H9 (cell line): ENCODE results near the gene AKNA. TPM values are rescaled to one million over a fixed set of nuclear protein-coding genes. Genes with fewer than 3 reads are reported as not detected.

Experiments used
- DNase-seq: peaks from one replicate; pipeline ENCODE4 v3.0.0-alpha.2; 2017
- H2AFZ ChIP-seq: one replicate; pipeline ENCODE4 v1.6.1; 2013; ENCODE audit warnings: mild to moderate bottlenecking, low read length, control low read depth, moderate library complexity
- H2AK5ac ChIP-seq: 2 replicates; pipeline ENCODE4 v1.6.1; 2013; ENCODE audit warnings: low read length, control low read depth, mixed read lengths; ENCODE audit not compliant: insufficient read length
- H2BK120ac ChIP-seq: one replicate; pipeline ENCODE4 v1.6.1; 2013; ENCODE audit warnings: low read depth, mild to moderate bottlenecking, low read length, control low read depth, inconsistent platforms; ENCODE audit not compliant: poor library complexity, severe bottlenecking
- H2BK12ac ChIP-seq: 2 replicates; pipeline ENCODE4 v1.6.1; 2013; ENCODE audit warnings: low read length, control low read depth, mixed read lengths, low read depth; ENCODE audit not compliant: insufficient read length
- H2BK15ac ChIP-seq: 2 replicates; pipeline ENCODE4 v1.6.1; 2013; ENCODE audit warnings: low read depth, low read length, control low read depth
- H2BK20ac ChIP-seq: one replicate; pipeline ENCODE4 v1.6.1; 2013; ENCODE audit warnings: low read depth, mild to moderate bottlenecking, low read length, control low read depth, inconsistent platforms; ENCODE audit not compliant: poor library complexity, severe bottlenecking
- H2BK5ac ChIP-seq: 2 replicates; pipeline ENCODE4 v1.6.1; 2013; ENCODE audit warnings: low read length, control low read depth, mixed read lengths; ENCODE audit not compliant: insufficient read length
- H3K14ac ChIP-seq: 2 replicates; pipeline ENCODE4 v1.6.1; 2013; ENCODE audit warnings: low read length, control low read depth; ENCODE audit not compliant: insufficient read depth
- H3K18ac ChIP-seq: 2 replicates; pipeline ENCODE4 v1.6.1; 2013; ENCODE audit warnings: low read depth, mild to moderate bottlenecking, mixed read lengths, low read length, control low read depth; ENCODE audit not compliant: insufficient read length
- H3K23ac ChIP-seq: 2 replicates; pipeline ENCODE4 v1.6.1; 2013; ENCODE audit warnings: low read length, control low read depth, mixed read lengths, low read depth; ENCODE audit not compliant: insufficient read length
- H3K23me2 ChIP-seq: 2 replicates; pipeline ENCODE4 v1.6.1; 2013; ENCODE audit warnings: low read depth, mild to moderate bottlenecking, mixed read lengths, low read length, control low read depth; ENCODE audit not compliant: insufficient read length, poor library complexity, severe bottlenecking
- H3K27ac ChIP-seq: 2 replicates; pipeline ENCODE4 v1.5.1; 2013; ENCODE audit warnings: low read length, control low read depth, mixed read lengths, low read depth; ENCODE audit not compliant: insufficient read length
- H3K27me3 ChIP-seq: 2 replicates; pipeline ENCODE4 v1.6.1; 2013; ENCODE audit warnings: low read length, control low read depth, inconsistent platforms; ENCODE audit not compliant: insufficient read depth
- H3K4ac ChIP-seq: 2 replicates; pipeline ENCODE4 v1.6.1; 2013; ENCODE audit warnings: low read depth, mild to moderate bottlenecking, control low read depth, inconsistent platforms, low read length, moderate library complexity
- H3K4me1 ChIP-seq: 2 replicates; pipeline ENCODE4 v1.6.1; 2013; ENCODE audit warnings: low read length, control low read depth, inconsistent platforms; ENCODE audit not compliant: insufficient read depth
- H3K4me2 ChIP-seq: 2 replicates; pipeline ENCODE4 v1.6.1; 2013; ENCODE audit warnings: low read length, control low read depth, mixed read lengths; ENCODE audit not compliant: insufficient read length, insufficient read depth
- H3K56ac ChIP-seq: 2 replicates; pipeline ENCODE4 v1.6.1; 2013; ENCODE audit warnings: low read depth, mild to moderate bottlenecking, mixed read lengths, low read length, control low read depth; ENCODE audit not compliant: insufficient read length
- H3K79me1 ChIP-seq: 2 replicates; pipeline ENCODE4 v1.6.1; 2013; ENCODE audit warnings: low read depth, mild to moderate bottlenecking, moderate library complexity, low read length, control low read depth, inconsistent platforms; ENCODE audit not compliant: insufficient read depth, poor library complexity, severe bottlenecking
- H3K79me2 ChIP-seq: 2 replicates; pipeline ENCODE4 v1.6.1; 2013; ENCODE audit warnings: low read length, control low read depth, inconsistent platforms; ENCODE audit not compliant: insufficient read depth
- H3K9ac ChIP-seq: 2 replicates; pipeline ENCODE4 v1.6.1; 2013; ENCODE audit warnings: low read length, control low read depth, mixed read lengths; ENCODE audit not compliant: insufficient read length; ENCODE audit errors: extremely low read depth
- H3K9me3 ChIP-seq: one replicate; pipeline ENCODE4 v1.6.1; 2013; ENCODE audit warnings: low read depth, low read length, inconsistent platforms; ENCODE audit not compliant: control insufficient read depth
- H3T11ph ChIP-seq: one replicate; pipeline ENCODE4 v1.6.1; 2013; ENCODE audit warnings: mild to moderate bottlenecking, low read length, control low read depth, inconsistent platforms
- H4K20me1 ChIP-seq: one replicate; pipeline ENCODE4 v1.6.1; 2013; ENCODE audit not compliant: control insufficient read depth, insufficient read length, insufficient read depth
- H4K5ac ChIP-seq: 2 replicates; pipeline ENCODE4 v1.6.1; 2013; ENCODE audit warnings: low read depth, mild to moderate bottlenecking, mixed read lengths, low read length, control low read depth; ENCODE audit not compliant: insufficient read length
- H4K8ac ChIP-seq: replicated peaks from 2 replicates; pipeline ENCODE4 v1.6.1; 2013; ENCODE audit warnings: low read length, control low read depth, mixed read lengths, low read depth; ENCODE audit not compliant: insufficient read length
- H4K91ac ChIP-seq: 2 replicates; pipeline ENCODE4 v1.6.1; 2013; ENCODE audit warnings: low read depth, mild to moderate bottlenecking, moderate library complexity, mixed read lengths, low read length, control low read depth; ENCODE audit not compliant: insufficient read length
- H3K27ac Mint-ChIP-seq, 3 experiments: 2 replicates in 2 of 3; 3 replicates in 1 of 3; pipeline ENCODE4 v1.8.0; 2020 to 2021; ENCODE audit warnings: mixed read lengths in 3 of 3, mild to moderate bottlenecking in 1 of 3, moderate library complexity in 1 of 3
- H3K27me3 Mint-ChIP-seq: 2 replicates; pipeline ENCODE4 v1.8.0; 2021; ENCODE audit warnings: low read depth, mild to moderate bottlenecking, moderate library complexity, mixed read lengths
- H3K36me3 Mint-ChIP-seq, 3 experiments: 2 replicates in 2 of 3; 3 replicates in 1 of 3; pipeline ENCODE4 v1.8.0; 2020 to 2021; ENCODE audit warnings: low read depth in 3 of 3, mixed read lengths in 3 of 3; ENCODE audit not compliant: insufficient read depth in 1 of 3
- H3K4me1 Mint-ChIP-seq, 2 experiments: 2 replicates each; pipeline ENCODE4 v1.8.0; 2020; ENCODE audit warnings: mixed read lengths in 2 of 2
- H3K4me3 Mint-ChIP-seq, 2 experiments: 2 replicates in 1 of 2; 3 replicates in 1 of 2; pipeline ENCODE4 v1.8.0; 2020 to 2021; ENCODE audit warnings: mild to moderate bottlenecking in 2 of 2, mixed read lengths in 2 of 2, moderate library complexity in 1 of 2
- H3K9me3 Mint-ChIP-seq, 2 experiments: 2 replicates in 1 of 2; 3 replicates in 1 of 2; pipeline ENCODE4 v1.8.0; 2020; ENCODE audit warnings: mild to moderate bottlenecking in 2 of 2, mixed read lengths in 2 of 2, moderate library complexity in 1 of 2
- CTCF ChIP-seq: fragments of 200-600 bp; sonication (generic); conservative IDR thresholded peaks from 3 replicates; pipeline ENCODE4 v1.8.0; 2021; ENCODE audit warnings: antibody characterized with exemption, mild to moderate bottlenecking
- WGBS: extraction: QIAGEN DNeasy Blood & Tissue Kit; methylation state at CpG from one replicate; pipeline ENCODE4 v1.1.7; 2013; ENCODE audit warnings: missing lambda C conversion rate, low lambda C conversion rate, mixed read lengths; ENCODE audit not compliant: insufficient read length; ENCODE audit errors: extremely low coverage; 5-methylcytosine and 5-hydroxymethylcytosine counted together
- total RNA-seq: library from RNA; stranded (reverse); gene quantifications from 2 replicates; pipeline ENCODE4 v1.2.1, GENCODE V29; 2021

AKNA gene
- total RNA-seq, 1 experiment from 2014 or later: 19.7 TPM

DNA sequence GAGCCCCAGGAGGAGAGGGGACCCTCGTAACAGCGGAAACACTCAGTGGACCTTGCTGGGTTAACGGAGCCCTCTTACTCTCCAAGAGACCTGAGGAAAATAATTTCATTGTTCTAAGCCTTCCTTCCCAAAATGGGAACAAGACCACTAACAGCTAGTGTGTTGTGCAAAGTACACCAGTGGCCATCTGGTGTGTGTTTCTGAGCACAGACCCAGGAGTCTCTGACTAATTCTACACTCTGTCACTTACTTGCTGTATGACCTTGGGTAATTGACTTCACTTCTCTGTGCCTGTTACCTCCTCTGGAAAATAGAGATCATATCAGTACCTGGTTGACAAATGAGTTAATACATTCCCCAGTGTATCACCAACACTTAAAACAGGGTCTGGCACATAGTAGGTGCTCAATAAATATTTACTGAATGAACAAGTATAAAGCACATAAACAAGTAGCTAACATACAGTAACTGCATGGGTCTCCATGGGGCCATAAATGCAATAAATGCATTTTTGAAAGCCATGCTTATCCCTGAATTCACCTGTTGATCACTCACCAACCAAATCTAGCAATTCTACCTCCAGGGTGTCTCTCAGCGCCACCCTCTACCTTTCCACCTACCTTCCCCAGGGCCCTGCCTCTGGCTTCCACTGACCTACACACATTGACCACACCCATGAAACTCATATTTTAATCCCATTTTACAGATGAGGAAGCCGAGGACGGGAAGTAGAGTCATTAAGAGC, 44.7 kb upstream of the AKNA start:
- Histone ChIP-seq H4K8ac (no peak overlapping the region), H3K27ac (no peak overlapping the region), H2BK20ac (no peak overlapping the region), H3K14ac (no peak overlapping the region), H3K9ac (no peak overlapping the region), H4K91ac (no peak overlapping the region), H2BK15ac (no peak overlapping the region), H3T11ph (no peak overlapping the region), H3K23ac (no peak overlapping the region), H3K79me1 (no peaks in the 10 kb centered on the region), H3K4me1 (no peaks in the 10 kb centered on the region), H3K18ac (no peak overlapping the region), H2AK5ac (no peak overlapping the region), H3K27me3 (no peaks in the 10 kb centered on the region; the same call in 1 of the 2 replicates), H3K56ac (no peak overlapping the region), H4K20me1 (no peaks in the 10 kb centered on the region), H3K9me3 (no peaks in the 10 kb centered on the region), H2BK5ac (no peak overlapping the region), H2AFZ (no peak overlapping the region), H4K5ac (no peak overlapping the region), H2BK120ac (no peak overlapping the region), H3K79me2 (no peaks in the 10 kb centered on the region), H3K4me2 (no peak overlapping the region), H2BK12ac (no peak overlapping the region), H3K4ac (no peak overlapping the region), H3K23me2 (no peaks in the 10 kb centered on the region)
- DNase-seq: peak; percentile 0
- H3K4me3 Mint-ChIP-seq: no peak overlapping the region
- no peak for TF ChIP-seq CTCF
- H3K27ac Mint-ChIP-seq: no peak overlapping the region
- peaks cover 0 to 13% of the 10 kb centered on the region in 2 experiments; a peak in 2 of 4 replicates for H3K4me1 Mint-ChIP-seq
- no peaks in the 10 kb centered on the region for H3K9me3 Mint-ChIP-seq
- H3K36me3 Mint-ChIP-seq: no peaks in the 10 kb centered on the region; a peak in 1 of 7 replicates
- no CpG with 5 or more reads among the region's 6 CpGs for WGBS
- H3K27me3 Mint-ChIP-seq: no peaks in the 10 kb centered on the region; the same call in 1 of the 2 replicates
